ENCODE data around the gene CPT2.

DNA sequence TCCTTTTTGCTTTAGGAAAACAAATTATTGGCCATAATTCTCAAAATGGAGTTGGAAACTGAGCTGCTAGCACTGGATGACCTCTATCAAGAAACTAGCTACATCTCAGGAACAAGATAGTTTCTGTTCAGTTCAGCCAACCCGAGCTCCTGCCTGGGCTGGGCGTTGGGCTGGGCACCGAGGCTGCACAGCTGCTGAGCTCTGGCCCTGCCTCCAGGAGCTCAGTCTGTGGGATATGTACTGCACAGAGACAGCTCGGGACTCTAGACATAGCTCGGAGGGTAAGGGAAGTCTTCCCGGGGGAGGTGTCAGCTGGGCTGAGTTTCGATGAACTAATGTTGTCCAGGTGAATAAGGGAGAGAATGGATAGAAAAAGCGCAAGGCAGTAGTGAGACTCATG is 29.7 kb upstream of the CPT2 start:
- TF ChIP-seq POLR2A (IDR thresholded peaks at IDR 0.05), result no peak
- TF ChIP-seq, protein P1, sequence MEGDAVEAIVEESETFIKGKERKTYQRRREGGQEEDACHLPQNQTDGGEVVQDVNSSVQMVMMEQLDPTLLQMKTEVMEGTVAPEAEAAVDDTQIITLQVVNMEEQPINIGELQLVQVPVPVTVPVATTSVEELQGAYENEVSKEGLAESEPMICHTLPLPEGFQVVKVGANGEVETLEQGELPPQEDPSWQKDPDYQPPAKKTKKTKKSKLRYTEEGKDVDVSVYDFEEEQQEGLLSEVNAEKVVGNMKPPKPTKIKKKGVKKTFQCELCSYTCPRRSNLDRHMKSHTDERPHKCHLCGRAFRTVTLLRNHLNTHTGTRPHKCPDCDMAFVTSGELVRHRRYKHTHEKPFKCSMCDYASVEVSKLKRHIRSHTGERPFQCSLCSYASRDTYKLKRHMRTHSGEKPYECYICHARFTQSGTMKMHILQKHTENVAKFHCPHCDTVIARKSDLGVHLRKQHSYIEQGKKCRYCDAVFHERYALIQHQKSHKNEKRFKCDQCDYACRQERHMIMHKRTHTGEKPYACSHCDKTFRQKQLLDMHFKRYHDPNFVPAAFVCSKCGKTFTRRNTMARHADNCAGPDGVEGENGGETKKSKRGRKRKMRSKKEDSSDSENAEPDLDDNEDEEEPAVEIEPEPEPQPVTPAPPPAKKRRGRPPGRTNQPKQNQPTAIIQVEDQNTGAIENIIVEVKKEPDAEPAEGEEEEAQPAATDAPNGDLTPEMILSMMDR (IDR thresholded peaks at IDR 0.05), result no peak
